IMR-90 (cell line): Measurements from ENCODE around the gene SRSF4. TPM values are rescaled to one million over a fixed set of nuclear protein-coding genes. Genes with fewer than 3 reads are reported as not detected.

Experiments used
- ATAC-seq: fragments of 200-7000 bp; cut with Tn5 transposase; 2 replicates; pipeline ENCODE4 v1.9.1; 2020; ENCODE audit warnings: low read depth, mild to moderate bottlenecking, moderate library complexity
- BruUV-seq: library from RNA; stranded (reverse); fragments of 400-500 nt; replicated peaks from 2 replicates; lab custom pipeline; 2021; lab: Mats Ljungman, UMichigan
- CTCF ChIA-PET: fragments of 300-600 bp; formaldehyde crosslinking; extraction: SDS; loops from one replicate; lab custom pipeline; 2021; ENCODE audit warnings: antibody characterized with exemption; lab: Yijun Ruan, JAX
- POLR2A ChIA-PET: fragments of 300-600 bp; sonication (Branson Sonifier 250); formaldehyde crosslinking; loops from one replicate; lab custom pipeline; 2022; ENCODE audit warnings: antibody characterized with exemption; ENCODE audit not compliant: unreplicated experiment; lab: Charles Lee
- DNase-seq: peaks from one replicate; pipeline ENCODE4 v3.0.0; 2013
- H2AFZ ChIP-seq: replicated peaks from 2 replicates; pipeline ENCODE3; 2013; ENCODE audit warnings: low read length, mild to moderate bottlenecking; ENCODE audit not compliant: poor library complexity
- H2AK5ac ChIP-seq: 2 replicates; pipeline ENCODE4 v1.6.1; 2013; ENCODE audit warnings: low read depth, low read length, inconsistent platforms
- H2AK9ac ChIP-seq: replicated peaks from 2 replicates; pipeline ENCODE3; 2013; ENCODE audit warnings: mild to moderate bottlenecking, low read depth, low read length, moderate library complexity; ENCODE audit not compliant: poor library complexity
- H2BK120ac ChIP-seq: 2 replicates; pipeline ENCODE4 v1.6.1; 2013; ENCODE audit warnings: low read depth, low read length, inconsistent platforms
- H2BK15ac ChIP-seq: 3 replicates; pipeline ENCODE4 v1.6.1; 2013; ENCODE audit warnings: low read depth, low read length, inconsistent platforms
- H2BK20ac ChIP-seq: 2 replicates; pipeline ENCODE4 v1.6.1; 2013; ENCODE audit warnings: low read depth, mild to moderate bottlenecking, inconsistent platforms, low read length, moderate library complexity
- H2BK5ac ChIP-seq: 2 replicates; pipeline ENCODE4 v1.6.1; 2013; ENCODE audit warnings: mild to moderate bottlenecking, low read depth, low read length, inconsistent platforms; ENCODE audit not compliant: poor library complexity, severe bottlenecking
- H3K14ac ChIP-seq: replicated peaks from 2 replicates; pipeline ENCODE4 v1.6.1; 2013; ENCODE audit warnings: low read depth, low read length, inconsistent platforms
- H3K18ac ChIP-seq: 2 replicates; pipeline ENCODE4 v1.6.1; 2013; ENCODE audit warnings: low read depth, low read length, control low read depth
- H3K23ac ChIP-seq: 2 replicates; pipeline ENCODE4 v1.6.1; 2013; ENCODE audit warnings: low read depth, low read length, inconsistent platforms
- H3K27ac ChIP-seq: 2 replicates; pipeline ENCODE4 v1.5.1; 2013; ENCODE audit warnings: mild to moderate bottlenecking, control low read depth, low read length; ENCODE audit not compliant: insufficient read depth
- H3K27me3 ChIP-seq: 2 replicates; pipeline ENCODE4 v1.6.1; 2013; ENCODE audit warnings: low read length; ENCODE audit not compliant: control insufficient read depth, insufficient read depth
- H3K36me3 ChIP-seq: 2 replicates; pipeline ENCODE4 v1.6.1; 2013; ENCODE audit warnings: low read length, mixed read lengths; ENCODE audit not compliant: control insufficient read depth, insufficient read depth
- H3K4ac ChIP-seq: 2 replicates; pipeline ENCODE4 v1.6.1; 2013; ENCODE audit warnings: low read depth, low read length, inconsistent platforms
- H3K4me1 ChIP-seq: 2 replicates; pipeline ENCODE4 v1.6.1; 2013; ENCODE audit warnings: low read length, mixed read lengths; ENCODE audit not compliant: control insufficient read depth, insufficient read depth
- H3K4me2 ChIP-seq: 2 replicates; pipeline ENCODE4 v1.6.1; 2013; ENCODE audit warnings: low read depth, mild to moderate bottlenecking, control low read depth, low read length, moderate library complexity
- H3K4me3 ChIP-seq: 2 replicates; pipeline ENCODE4 v1.5.1; 2013; ENCODE audit warnings: low read depth, mild to moderate bottlenecking, control low read depth, low read length, moderate library complexity; ENCODE audit not compliant: insufficient read depth
- H3K56ac ChIP-seq: 2 replicates; pipeline ENCODE4 v1.6.1; 2013; ENCODE audit warnings: low read length, inconsistent platforms; ENCODE audit not compliant: insufficient read depth; ENCODE audit errors: extremely low read depth
- H3K79me1 ChIP-seq, 2 experiments: 2 replicates each; pipeline ENCODE4 v1.6.1; 2013; ENCODE audit warnings: low read length in 2 of 2, inconsistent platforms in 1 of 2, low read depth in 1 of 2
- H3K9ac ChIP-seq: 2 replicates; pipeline ENCODE4 v1.6.1; 2013; ENCODE audit warnings: low read depth, low read length, control low read depth
- H3K9me1 ChIP-seq: 2 replicates; pipeline ENCODE4 v1.6.1; 2013; ENCODE audit warnings: low read length, inconsistent platforms; ENCODE audit not compliant: insufficient read depth
- H3K9me3 ChIP-seq: 2 replicates; pipeline ENCODE4 v1.6.1; 2013; ENCODE audit warnings: low read length; ENCODE audit not compliant: control insufficient read depth, insufficient read depth
- H4K20me1 ChIP-seq: 2 replicates; pipeline ENCODE4 v1.6.1; 2013; ENCODE audit warnings: low read length, inconsistent platforms; ENCODE audit not compliant: insufficient read depth
- H4K5ac ChIP-seq: 2 replicates; pipeline ENCODE4 v1.6.1; 2013; ENCODE audit warnings: mild to moderate bottlenecking, low read depth, low read length, control low read depth
- H4K8ac ChIP-seq, 2 experiments: 2 replicates each; pipeline ENCODE4 v1.6.1; 2013; ENCODE audit warnings: low read depth in 2 of 2, low read length in 2 of 2, control low read depth in 1 of 2, inconsistent platforms in 1 of 2
- H4K91ac ChIP-seq: 2 replicates; pipeline ENCODE4 v1.6.1; 2013; ENCODE audit warnings: low read depth, low read length, inconsistent platforms; ENCODE audit not compliant: insufficient read depth
- BHLHE40 ChIP-seq: fragments of 150-350 bp; IDR thresholded peaks from 2 replicates; pipeline ENCODE4 v1.6.1; 2016; ENCODE audit warnings: mild to moderate bottlenecking, low read depth, low read length
- CEBPB ChIP-seq: IDR thresholded peaks from 2 replicates; pipeline ENCODE4 v1.6.1; 2012; ENCODE audit warnings: low read depth, low read length, improper control_type of control experiment
- CHD1 ChIP-seq: IDR thresholded peaks from 2 replicates; pipeline ENCODE4 v1.6.1; 2012; ENCODE audit warnings: low read depth, low read length, improper control_type of control experiment
- FOS ChIP-seq: fragments of 150-350 bp; IDR thresholded peaks from 2 replicates; pipeline ENCODE4 v1.6.1; 2016; ENCODE audit warnings: low read depth, low read length
- MAZ ChIP-seq: IDR thresholded peaks from 2 replicates; pipeline ENCODE4 v1.6.1; 2012; ENCODE audit warnings: low read depth, mild to moderate bottlenecking, low read length, improper control_type of control experiment, moderate library complexity, borderline replicate concordance
- POLR2A ChIP-seq: IDR thresholded peaks from 2 replicates; pipeline ENCODE4 v1.6.1; 2012; ENCODE audit warnings: mild to moderate bottlenecking, low read depth, low read length
- RAD21 ChIP-seq: IDR thresholded peaks from 2 replicates; pipeline ENCODE4 v1.6.1; 2012; ENCODE audit warnings: low read length, improper control_type of control experiment
- RCOR1 ChIP-seq: IDR thresholded peaks from 2 replicates; pipeline ENCODE4 v1.6.1; 2012; ENCODE audit warnings: mild to moderate bottlenecking, low read length, improper control_type of control experiment; ENCODE audit not compliant: insufficient replicate concordance
- SMC3 ChIP-seq: fragments of 150-350 bp; IDR thresholded peaks from 2 replicates; pipeline ENCODE4 v1.6.1; 2016; ENCODE audit warnings: low read depth, mild to moderate bottlenecking, antibody characterized with exemption, low read length, moderate library complexity
- WGBS, 2 experiments: methylation state at CpG; one replicate each; pipeline versions ENCODE4 v1.1.5 to v1.1.7; 2013; ENCODE audit warnings: missing lambda C conversion rate in 2 of 2; ENCODE audit not compliant: insufficient read length in 1 of 2; ENCODE audit errors: extremely low coverage in 2 of 2; 5-methylcytosine and 5-hydroxymethylcytosine counted together
- dilution Hi-C: fragments of 300-500 bp; cut with HindIII; formaldehyde crosslinking; loops from one replicate; pipeline ENCODE4 v1.14.3; 2018; ENCODE audit warnings: low sequenced_read_pairs; ENCODE audit not compliant: unreplicated experiment
- in situ Hi-C: fragments of 300-500 bp; cut with MboI; formaldehyde crosslinking; loops from 3 replicates; pipeline ENCODE4 v1.14.3; 2019; ENCODE audit warnings: low sequenced_read_pairs, inconsistent platforms, mixed read lengths
- intact Hi-C: fragments of 100-400 bp; cut with micrococcal nuclease; formaldehyde crosslinking; loops from 2 replicates; pipeline ENCODE4 v1.10.0; 2022
- polyA plus RNA-seq, 3 experiments: library from polyadenylated mRNA; depleted of rRNA; stranded (reverse); fragments of >200 nt; gene quantifications; 2 replicates each; pipeline ENCODE4 v1.2.3, GENCODE V29; 2012; ENCODE audit warnings: low replicate concordance in 1 of 3
- total RNA-seq: library from RNA; depleted of rRNA; stranded (reverse); fragments of >200 nt; gene quantifications from 2 replicates; pipeline ENCODE4 v1.2.3, GENCODE V29; 2012
- TF ChIP-seq, protein P1 (sequence below): conservative IDR thresholded peaks from 2 replicates; pipeline ENCODE4 v1.5.1; 2012; ENCODE audit warnings: mild to moderate bottlenecking, low read depth, low read length, improper control_type of control experiment
- TF ChIP-seq, protein P2 (sequence below): fragments of 150-350 bp; IDR thresholded peaks from 2 replicates; pipeline ENCODE4 v1.6.1; 2017; ENCODE audit warnings: mild to moderate bottlenecking, antibody characterized with exemption, low read length, low read depth

The SRSF4 gene
- total and polyA plus RNA-seq, 2 of the 4 experiments (the other 2 are of a cell fraction) = 20.8 to 48.5 TPM

DNA sequence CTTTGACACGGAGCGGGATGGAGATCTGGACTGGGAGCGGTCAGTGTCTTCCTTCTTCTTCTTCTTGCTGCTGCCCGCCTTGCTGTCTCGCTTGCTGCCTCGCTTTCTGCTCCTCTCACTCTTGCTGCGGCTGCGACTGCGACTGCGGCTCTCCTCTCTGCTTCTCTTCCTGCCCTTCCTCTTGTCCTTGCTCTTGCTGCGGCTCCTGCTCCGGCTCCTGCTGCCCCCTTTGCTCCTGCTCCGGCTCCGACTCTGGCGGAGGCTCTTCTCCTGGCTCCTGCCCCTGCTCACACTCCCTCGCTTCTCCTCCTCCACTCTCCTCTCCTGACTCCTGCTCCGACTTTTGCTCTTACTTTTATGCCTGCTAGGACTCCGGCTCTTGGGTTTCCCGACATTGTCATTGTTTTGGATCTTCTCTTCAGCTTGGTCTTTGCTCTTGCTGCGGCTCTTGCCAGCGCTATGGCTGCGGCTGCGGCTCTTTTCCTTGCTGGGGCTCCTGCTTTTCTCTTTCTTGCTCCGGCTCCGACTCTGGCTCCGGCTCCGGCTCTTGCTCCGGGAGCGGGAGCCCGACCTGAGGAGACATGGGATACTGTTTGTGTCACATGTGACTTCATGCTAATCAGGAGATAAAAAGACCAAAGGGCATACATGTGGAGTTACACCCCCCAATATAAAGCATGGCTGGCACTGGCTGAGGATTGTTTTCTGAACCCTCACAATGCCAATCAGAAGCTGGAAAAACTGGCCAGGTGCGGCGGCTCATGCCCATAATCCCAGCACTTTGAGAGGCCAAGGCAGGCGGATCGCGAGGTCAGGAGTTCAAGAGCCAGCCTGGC lies 32.8 kb downstream of the SRSF4 start:
- H2BK5ac ChIP-seq = no peak overlapping the region
- no peak overlapping the region for H3K4ac ChIP-seq
- H3K18ac ChIP-seq = no peak overlapping the region
- H3K4me3 ChIP-seq = no peak overlapping the region
- H2BK120ac ChIP-seq = no peak overlapping the region
- H3K9me1 ChIP-seq = peaks cover 8% of the 10 kb centered on the region
- H3K27ac ChIP-seq = no peak overlapping the region
- intact Hi-C loops = no loop called here
- H3K23ac ChIP-seq = no peak overlapping the region
- no peak overlapping the region for H4K5ac ChIP-seq
- ChIA-PET POLR2A (no interaction called here), CTCF (no interaction called here)
- H2BK15ac ChIP-seq = no peak overlapping the region
- no peak overlapping the region for H2AFZ ChIP-seq
- H4K20me1 ChIP-seq = peaks cover 18% of the 10 kb centered on the region
- no peak for ATAC-seq
- H3K9ac ChIP-seq = no peak overlapping the region
- WGBS, 2 experiments = 99% methylated on average over 19 of the region's 35 CpGs; no CpG with 5 or more reads in 1 of the 2 experiments
- H3K4me1 ChIP-seq = peaks cover 10% of the 10 kb centered on the region
- dilution Hi-C loops = no loop called here
- no peak overlapping the region for H3K4me2 ChIP-seq
- no peak overlapping the region for H2AK5ac ChIP-seq
- H3K27me3 ChIP-seq = no peaks in the 10 kb centered on the region
- no peak overlapping the region for H3K56ac ChIP-seq
- H3K14ac ChIP-seq = no peak overlapping the region
- no peak overlapping the region for H2AK9ac ChIP-seq
- in situ Hi-C loops = no loop called here
- DNase-seq = no peak
- no peak overlapping the region for H2BK20ac ChIP-seq
- TF ChIP-seq, protein P1, sequence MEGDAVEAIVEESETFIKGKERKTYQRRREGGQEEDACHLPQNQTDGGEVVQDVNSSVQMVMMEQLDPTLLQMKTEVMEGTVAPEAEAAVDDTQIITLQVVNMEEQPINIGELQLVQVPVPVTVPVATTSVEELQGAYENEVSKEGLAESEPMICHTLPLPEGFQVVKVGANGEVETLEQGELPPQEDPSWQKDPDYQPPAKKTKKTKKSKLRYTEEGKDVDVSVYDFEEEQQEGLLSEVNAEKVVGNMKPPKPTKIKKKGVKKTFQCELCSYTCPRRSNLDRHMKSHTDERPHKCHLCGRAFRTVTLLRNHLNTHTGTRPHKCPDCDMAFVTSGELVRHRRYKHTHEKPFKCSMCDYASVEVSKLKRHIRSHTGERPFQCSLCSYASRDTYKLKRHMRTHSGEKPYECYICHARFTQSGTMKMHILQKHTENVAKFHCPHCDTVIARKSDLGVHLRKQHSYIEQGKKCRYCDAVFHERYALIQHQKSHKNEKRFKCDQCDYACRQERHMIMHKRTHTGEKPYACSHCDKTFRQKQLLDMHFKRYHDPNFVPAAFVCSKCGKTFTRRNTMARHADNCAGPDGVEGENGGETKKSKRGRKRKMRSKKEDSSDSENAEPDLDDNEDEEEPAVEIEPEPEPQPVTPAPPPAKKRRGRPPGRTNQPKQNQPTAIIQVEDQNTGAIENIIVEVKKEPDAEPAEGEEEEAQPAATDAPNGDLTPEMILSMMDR = no peak
- TF ChIP-seq CHD1 (no peak), MAZ (no peak), POLR2A (no peak), SMC3 (no peak), CEBPB (no peak), FOS (no peak), RCOR1 (no peak), BHLHE40 (no peak), RAD21 (no peak)
- TF ChIP-seq, protein P2, sequence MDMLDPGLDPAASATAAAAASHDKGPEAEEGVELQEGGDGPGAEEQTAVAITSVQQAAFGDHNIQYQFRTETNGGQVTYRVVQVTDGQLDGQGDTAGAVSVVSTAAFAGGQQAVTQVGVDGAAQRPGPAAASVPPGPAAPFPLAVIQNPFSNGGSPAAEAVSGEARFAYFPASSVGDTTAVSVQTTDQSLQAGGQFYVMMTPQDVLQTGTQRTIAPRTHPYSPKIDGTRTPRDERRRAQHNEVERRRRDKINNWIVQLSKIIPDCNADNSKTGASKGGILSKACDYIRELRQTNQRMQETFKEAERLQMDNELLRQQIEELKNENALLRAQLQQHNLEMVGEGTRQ = no peak
- no TSS peak for BruUV-seq
- peaks cover 22 to 45% of the 10 kb centered on the region in 2 experiments for H3K79me1 ChIP-seq
- H4K8ac ChIP-seq = no peak overlapping the region
- no peaks in the 10 kb centered on the region for H3K9me3 ChIP-seq
- no peak overlapping the region for H4K91ac ChIP-seq
- H3K36me3 ChIP-seq = peaks cover 60% of the 10 kb centered on the region
